OCI-LY7 (cell line): ENCODE data around the gene CCDC148. TPM values are rescaled to one million over a fixed set of nuclear protein-coding genes. Genes with fewer than 3 reads are reported as not detected.
"Not testable (repeated sequence)": the region's sequence is repeated elsewhere in the genome, so short reads cannot be mapped to it uniquely, and the experiment has no call there.

Experiments used
- BruUV-seq: library from RNA; stranded (reverse); fragments of 400-500 nt; replicated peaks from 2 replicates; lab custom pipeline; 2021; lab: Mats Ljungman, UMichigan
- CTCF ChIA-PET: fragments of 300-600 bp; sonication (Branson Sonifier 250); formaldehyde crosslinking; loops from one replicate; lab custom pipeline; 2022; ENCODE audit warnings: antibody characterized with exemption; ENCODE audit not compliant: unreplicated experiment; lab: Charles Lee
- POLR2A ChIA-PET: fragments of 300-600 bp; sonication (Branson Sonifier 250); formaldehyde crosslinking; loops from one replicate; lab custom pipeline; 2022; ENCODE audit warnings: antibody characterized with exemption; lab: Charles Lee
- DNase-seq: peaks from one replicate; pipeline ENCODE4 v3.0.0-alpha.2; 2015; ENCODE audit warnings: low spot score
- H2AFZ ChIP-seq: fragments of 200-600 bp; sonication (generic), shearing (Covaris generic); 2 replicates; pipeline ENCODE4 v1.6.1; 2014; ENCODE audit warnings: mild to moderate bottlenecking, antibody characterized with exemption, low read length, moderate library complexity
- H3K27ac ChIP-seq: fragments of 200-600 bp; sonication (generic); 2 replicates; pipeline ENCODE4 v1.5.1; 2014; ENCODE audit warnings: mixed run types, low read depth, mild to moderate bottlenecking, moderate library complexity, low read length, inconsistent platforms; ENCODE audit not compliant: poor library complexity, severe bottlenecking
- H3K36me3 ChIP-seq: fragments of 200-600 bp; sonication (generic); 2 replicates; pipeline ENCODE4 v1.6.1; 2014; ENCODE audit warnings: mild to moderate bottlenecking, antibody characterized with exemption, low read length, moderate library complexity, mixed read lengths; ENCODE audit not compliant: insufficient read depth
- H3K4me1 ChIP-seq: fragments of 200-600 bp; sonication (generic); 2 replicates; pipeline ENCODE4 v1.5.1; 2014; ENCODE audit warnings: mild to moderate bottlenecking, low read length; ENCODE audit not compliant: insufficient read depth, poor library complexity, severe bottlenecking
- H3K4me2 ChIP-seq: fragments of 200-600 bp; sonication (generic); 2 replicates; pipeline ENCODE4 v1.6.1; 2014; ENCODE audit warnings: mild to moderate bottlenecking, low read length
- H3K4me3 ChIP-seq: fragments of 200-600 bp; sonication (generic); 2 replicates; pipeline ENCODE4 v1.5.1; 2014; ENCODE audit warnings: mild to moderate bottlenecking, low read depth, low read length; ENCODE audit not compliant: poor library complexity, severe bottlenecking
- H3K79me2 ChIP-seq: fragments of 200-600 bp; sonication (generic); 2 replicates; pipeline ENCODE4 v1.6.1; 2016; ENCODE audit warnings: low read depth, mild to moderate bottlenecking, low read length, moderate library complexity, mixed read lengths; ENCODE audit not compliant: insufficient read depth
- H3K9me2 ChIP-seq: fragments of 200-600 bp; sonication (generic); 2 replicates; pipeline ENCODE4 v1.6.1; 2016; ENCODE audit warnings: mild to moderate bottlenecking, low read length, mixed read lengths; ENCODE audit not compliant: insufficient read depth
- H3K9me3 ChIP-seq: fragments of 200-600 bp; sonication (generic); 2 replicates; pipeline ENCODE4 v1.6.1; 2014; ENCODE audit warnings: mild to moderate bottlenecking, mixed run types, low read length, mixed read lengths
- H4K20me1 ChIP-seq: fragments of 200-600 bp; sonication (generic); 2 replicates; pipeline ENCODE4 v1.6.1; 2014; ENCODE audit warnings: mild to moderate bottlenecking, antibody characterized with exemption, low read length, moderate library complexity, mixed read lengths; ENCODE audit not compliant: insufficient read depth
- CTCF ChIP-seq: fragments of 200-600 bp; sonication (generic); conservative IDR thresholded peaks from 2 replicates; pipeline ENCODE4 v1.5.1; 2014; ENCODE audit warnings: mild to moderate bottlenecking, antibody characterized with exemption, low read length, moderate library complexity, mixed read lengths
- EZH2phosphoT487 ChIP-seq: fragments of 200-600 bp; sonication (generic); IDR thresholded peaks from 2 replicates; pipeline ENCODE4 v1.6.1; 2018; ENCODE audit warnings: low read depth, borderline replicate concordance, mild to moderate bottlenecking, mixed run types, antibody characterized with exemption, low read length, moderate library complexity, mixed read lengths
- intact Hi-C: fragments of 100-400 bp; cut with micrococcal nuclease; formaldehyde crosslinking; loops from one replicate; pipeline ENCODE4 v1.10.0; 2022; ENCODE audit not compliant: unreplicated experiment
- total RNA-seq, 2 experiments: library from RNA; depleted of rRNA in 1 of 2; stranded (reverse); fragments of >200 nt in 1 of 2; shearing (Covaris generic) in 1 of 2; gene quantifications; 2 replicates each; pipeline ENCODE4 v1.2.3, GENCODE V29; 2014 to 2022

The CCDC148 gene
- total RNA-seq, 2 experiments from 2014 or later: 0.19 to 0.99 TPM

GRCh38 chr2:158443606-158444005 lies 12.9 kb downstream of the CCDC148 start:
- no peaks in the 10 kb centered on the region for H3K4me1 ChIP-seq
- H3K4me3 ChIP-seq: no peak overlapping the region
- no peaks in the 10 kb centered on the region for H3K36me3 ChIP-seq
- intact Hi-C loops: no loop called here
- H3K79me2 ChIP-seq: no peaks in the 10 kb centered on the region
- no peak overlapping the region for H2AFZ ChIP-seq
- no peak overlapping the region for H3K4me2 ChIP-seq
- H3K27ac ChIP-seq: no peak overlapping the region
- BruUV-seq: no TSS peak
- H3K9me2 ChIP-seq: no peaks in the 10 kb centered on the region
- no peak for TF ChIP-seq EZH2phosphoT487
- TF ChIP-seq CTCF: no peak
- ChIA-PET POLR2A (interaction anchor here (0.6 to 0.9 kb wide), 2 partner anchors 40 to 473 kb away, joined by 3 read pairs; no protein-coding TSS in a partner anchor), CTCF (no interaction called here)
- H4K20me1 ChIP-seq: no peaks in the 10 kb centered on the region
- no peak for DNase-seq
- H3K9me3 ChIP-seq: no peaks in the 10 kb centered on the region

GRCh38 chr2:158439062-158439461 lies 17.5 kb downstream of the CCDC148 start:
- CTCF ChIA-PET, POLR2A ChIA-PET, H3K9me2 ChIP-seq, H3K36me3 ChIP-seq, H3K27ac ChIP-seq, H3K4me1 ChIP-seq, H3K79me2 ChIP-seq, DNase-seq, H3K4me3 ChIP-seq, intact Hi-C loops, BruUV-seq, H3K4me2 ChIP-seq, H2AFZ ChIP-seq, H3K9me3 ChIP-seq, H4K20me1 ChIP-seq: not testable (repeated sequence)

GRCh38 chr2:158433716-158434115 lies 22.8 kb downstream of the CCDC148 start:
- H3K4me2 ChIP-seq, H3K4me1 ChIP-seq, H4K20me1 ChIP-seq, H3K36me3 ChIP-seq, H3K79me2 ChIP-seq, H3K9me3 ChIP-seq, H3K27ac ChIP-seq, H2AFZ ChIP-seq, intact Hi-C loops, H3K9me2 ChIP-seq, DNase-seq, CTCF ChIA-PET, POLR2A ChIA-PET, H3K4me3 ChIP-seq, BruUV-seq: not testable (repeated sequence)

GRCh38 chr2:158432117-158432516 lies 24.4 kb downstream of the CCDC148 start:
- no TSS peak for BruUV-seq
- no peak overlapping the region for H3K4me3 ChIP-seq

More at GRCh38 chr2:158432117-158432516, 24.4 kb downstream of the CCDC148 start:
- Histone ChIP-seq H3K9me3 (no peaks in the 10 kb centered on the region), H3K9me2 (no peaks in the 10 kb centered on the region), H3K4me1 (no peaks in the 10 kb centered on the region), H3K4me2 (no peak overlapping the region), H3K36me3 (no peaks in the 10 kb centered on the region), H4K20me1 (no peaks in the 10 kb centered on the region), H3K79me2 (no peaks in the 10 kb centered on the region), H3K27ac (no peak overlapping the region), H2AFZ (no peak overlapping the region)
- TF ChIP-seq CTCF (no peak), EZH2phosphoT487 (no peak)
- no peak for DNase-seq
- intact Hi-C loops: no loop called here
- CTCF ChIA-PET: no interaction called here
- POLR2A ChIA-PET: no interaction called here
